CD8-positive, alpha-beta memory T cell (primary cell): ENCODE measurements around the gene SLC16A8. TPM values are rescaled to one million over a fixed set of nuclear protein-coding genes. Genes with fewer than 3 reads are reported as not detected.

Experiments used
- CTCF ChIA-PET: fragments of 350-600 bp; sonication (Branson Sonifier 250); formaldehyde crosslinking; loops from one replicate; lab custom pipeline; 2021; ENCODE audit warnings: antibody characterized with exemption; lab: Charles Lee
- POLR2A ChIA-PET: fragments of 350-600 bp; sonication (Branson Sonifier 250); formaldehyde crosslinking; loops from one replicate; lab custom pipeline; 2021; ENCODE audit warnings: antibody characterized with exemption; lab: Charles Lee
- DNase-seq, 5 donors: peaks; one replicate each; pipeline versions ENCODE4 v3.0.0 to v3.0.0-alpha.2; 2020 to 2022; ENCODE audit warnings: mixed read lengths in 1 of 5
- H3K27ac ChIP-seq: one replicate; pipeline ENCODE4 v1.7.0; 2013; ENCODE audit warnings: low read depth, mild to moderate bottlenecking, low read length, moderate library complexity
- H3K27me3 ChIP-seq: 2 replicates; pipeline ENCODE4 v1.7.0; 2013; ENCODE audit warnings: low read length, mild to moderate bottlenecking; ENCODE audit not compliant: insufficient read depth, poor library complexity, severe bottlenecking
- H3K36me3 ChIP-seq: 2 replicates; pipeline ENCODE4 v1.7.0; 2013; ENCODE audit warnings: mild to moderate bottlenecking, low read length, moderate library complexity; ENCODE audit not compliant: insufficient read depth
- H3K4me1 ChIP-seq: 2 replicates; pipeline ENCODE4 v1.7.0; 2013; ENCODE audit warnings: mild to moderate bottlenecking, low read length, moderate library complexity; ENCODE audit not compliant: insufficient read depth
- H3K4me3 ChIP-seq: 2 replicates; pipeline ENCODE4 v1.7.0; 2013; ENCODE audit warnings: mild to moderate bottlenecking, low read length
- H3K9me3 ChIP-seq: 2 replicates; pipeline ENCODE4 v1.7.0; 2013; ENCODE audit warnings: mild to moderate bottlenecking, low read length
- H3K27ac Mint-ChIP-seq, 8 donors: one replicate each; pipeline ENCODE4 v1.8.0; 2020 to 2021; ENCODE audit warnings: mixed read lengths in 8 of 8, mild to moderate bottlenecking in 6 of 8, inconsistent platforms in 3 of 8, moderate library complexity in 3 of 8
- H3K27me3 Mint-ChIP-seq, 2 donors: one replicate each; pipeline ENCODE4 v1.8.0; 2020 to 2021; ENCODE audit warnings: mixed read lengths in 2 of 2, mild to moderate bottlenecking in 1 of 2, moderate library complexity in 1 of 2
- H3K36me3 Mint-ChIP-seq, 3 donors: one replicate each; pipeline ENCODE4 v1.8.0; 2020 to 2021; ENCODE audit warnings: mixed read lengths in 3 of 3, inconsistent platforms in 1 of 3, mild to moderate bottlenecking in 1 of 3
- H3K4me1 Mint-ChIP-seq, 3 donors: one replicate each; pipeline ENCODE4 v1.8.0; 2020 to 2021; ENCODE audit warnings: mixed read lengths in 3 of 3, inconsistent platforms in 1 of 3, mild to moderate bottlenecking in 1 of 3
- H3K4me3 Mint-ChIP-seq, 7 donors: one replicate each; pipeline ENCODE4 v1.8.0; 2020 to 2021; ENCODE audit warnings: mixed read lengths in 7 of 7, mild to moderate bottlenecking in 6 of 7, moderate library complexity in 4 of 7, inconsistent platforms in 2 of 7
- H3K9me3 Mint-ChIP-seq, 5 donors: one replicate each; pipeline ENCODE4 v1.8.0; 2020 to 2022; ENCODE audit warnings: mixed read lengths in 5 of 5, mild to moderate bottlenecking in 3 of 5, moderate library complexity in 2 of 5, inconsistent platforms in 1 of 5
- polyA plus RNA-seq: library from polyadenylated mRNA; unstranded; fragments of 300-500 nt; fragmentation: Illumina TruSeq; gene quantifications from one replicate; pipeline ENCODE4 v1.2.3, GENCODE V29; 2021
- total RNA-seq, 2 experiments: library from RNA; stranded (reverse); gene quantifications; one replicate each; pipeline ENCODE4 v1.2.3, GENCODE V29; 2021

Gene SLC16A8
- total and polyA plus RNA-seq, 3 experiments from 2014 or later = 0.35 TPM; not detected in 2

GRCh38 chr22:38032681-38033521 is 51.1 kb downstream of the SLC16A8 start:
- no peak overlapping the region for H3K4me3 ChIP-seq
- H3K27ac ChIP-seq = peak overlapping the region; percentile 54

DNA sequence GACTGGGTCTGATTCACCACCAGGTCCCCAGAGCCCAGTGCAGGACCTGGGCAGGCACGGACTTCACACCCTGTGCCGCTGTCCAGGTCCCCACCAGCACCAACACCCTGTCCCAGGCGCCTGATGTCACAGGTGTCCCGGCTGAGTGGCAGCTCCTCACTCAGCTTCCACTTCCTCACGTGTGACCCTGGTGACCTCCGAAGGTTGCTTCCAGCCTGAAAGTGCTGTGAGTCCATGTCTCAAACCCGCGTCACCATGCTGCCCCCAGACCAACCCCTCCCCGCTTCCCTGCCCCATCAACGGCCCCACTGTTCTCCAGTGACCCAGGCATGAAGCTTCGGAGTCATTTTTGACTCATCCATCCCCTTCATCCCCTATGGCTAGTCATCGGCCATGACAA is 52.5 kb downstream of the SLC16A8 start:
- Mint-ChIP-seq H3K36me3 (no peaks in the 10 kb centered on the region), H3K4me3 (no peak overlapping the region), H3K9me3 (no peaks in the 10 kb centered on the region), H3K27me3 (no peaks in the 10 kb centered on the region), H3K27ac (no peak overlapping the region), H3K4me1 (peaks cover 7 to 9% (median 8%) of the 10 kb centered on the region in 3 donors)
- ChIA-PET CTCF (interaction anchor here (4.7 kb wide), 1 partner anchor 21 kb away, joined by 17 read pairs; no protein-coding TSS in a partner anchor), POLR2A (no interaction called here)
- Histone ChIP-seq H3K9me3 (no peaks in the 10 kb centered on the region), H3K4me3 (no peak overlapping the region), H3K36me3 (no peaks in the 10 kb centered on the region), H3K4me1 (no peaks in the 10 kb centered on the region), H3K27me3 (no peaks in the 10 kb centered on the region), H3K27ac (no peak overlapping the region)
- DNase-seq = no peak

More at GRCh38 chr22:38032681-38033521, 51.1 kb downstream of the SLC16A8 start:
- Histone ChIP-seq H3K9me3 (no peaks in the 10 kb centered on the region), H3K27me3 (no peaks in the 10 kb centered on the region), H3K4me1 (no peaks in the 10 kb centered on the region), H3K36me3 (no peaks in the 10 kb centered on the region)
- Mint-ChIP-seq H3K27me3 (no peaks in the 10 kb centered on the region), H3K36me3 (peaks cover 0 to 1% (median 0%) of the 10 kb centered on the region in 3 donors), H3K9me3 (no peaks in the 10 kb centered on the region), H3K4me3 (no peak overlapping the region), H3K27ac (peak overlapping the region in 1 of 8 donors; percentile 84), H3K4me1 (peaks cover 0 to 2% (median 0%) of the 10 kb centered on the region in 3 donors)
- ChIA-PET POLR2A (no interaction called here), CTCF (interaction anchor here (4.7 kb wide), 1 partner anchor 19 kb away, joined by 17 read pairs; no protein-coding TSS in a partner anchor)
- no peak for DNase-seq

DNA sequence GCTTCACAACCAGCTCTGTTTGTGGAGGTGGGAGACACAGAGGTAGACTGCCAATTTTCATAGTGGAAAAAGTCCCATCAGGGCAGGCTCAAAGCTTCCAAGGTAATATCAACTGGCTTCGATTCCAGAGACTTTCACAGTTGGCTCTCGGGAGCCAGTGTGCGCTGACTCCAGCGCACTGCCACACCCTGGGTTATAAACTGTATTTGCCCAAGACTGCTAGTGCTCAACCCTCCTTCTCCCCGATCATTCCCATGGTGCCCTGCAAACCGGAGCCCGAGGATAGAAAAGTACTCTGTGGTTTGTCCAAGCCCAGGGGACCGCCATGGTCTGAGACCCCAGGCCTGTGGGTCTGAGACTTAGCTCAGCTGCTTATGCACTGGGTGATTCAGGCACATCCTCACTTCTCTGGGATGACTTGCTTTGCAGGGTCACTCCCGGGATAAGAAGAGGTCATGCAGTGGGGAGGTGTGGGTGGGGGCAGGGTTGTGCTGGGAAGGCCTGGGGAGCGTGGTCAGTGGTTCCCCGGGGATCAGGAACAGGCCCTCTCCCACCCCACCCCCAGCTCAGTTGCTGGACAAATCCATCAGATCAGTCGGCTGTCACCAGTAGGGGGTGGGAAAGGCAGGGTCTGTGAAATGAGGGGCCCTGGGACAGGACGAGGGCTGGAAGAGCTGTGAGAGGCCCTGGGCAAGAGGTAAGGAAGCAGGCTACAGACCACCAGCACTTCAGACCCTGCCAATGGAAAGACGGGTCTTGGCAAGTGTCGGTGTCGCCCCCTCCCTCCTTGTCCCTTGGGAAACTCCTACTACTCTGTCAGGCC is 53.5 kb downstream of the SLC16A8 start:
- H3K27me3 ChIP-seq = no peaks in the 10 kb centered on the region
- H3K4me1 ChIP-seq = no peaks in the 10 kb centered on the region
- H3K4me3 Mint-ChIP-seq = no peak overlapping the region
- H3K4me1 Mint-ChIP-seq = peaks cover 7 to 9% (median 8%) of the 10 kb centered on the region in 3 donors
- ChIA-PET POLR2A (no interaction called here), CTCF (no interaction called here)
- H3K4me3 ChIP-seq = no peak overlapping the region
- no peaks in the 10 kb centered on the region for H3K9me3 ChIP-seq
- no peaks in the 10 kb centered on the region for H3K36me3 Mint-ChIP-seq
- H3K27me3 Mint-ChIP-seq = no peaks in the 10 kb centered on the region
- H3K27ac ChIP-seq = no peak overlapping the region
- no peak for DNase-seq
- H3K9me3 Mint-ChIP-seq = no peaks in the 10 kb centered on the region
- no peaks in the 10 kb centered on the region for H3K36me3 ChIP-seq
- H3K27ac Mint-ChIP-seq = peak overlapping the region in 2 of 8 donors; percentile 22 to 74

GRCh38 chr22:38029901-38030300 is 54.1 kb downstream of the SLC16A8 start:
- Histone ChIP-seq H3K4me3 (no peak overlapping the region), H3K36me3 (no peaks in the 10 kb centered on the region), H3K9me3 (no peaks in the 10 kb centered on the region), H3K27me3 (no peaks in the 10 kb centered on the region), H3K27ac (no peak overlapping the region), H3K4me1 (no peaks in the 10 kb centered on the region)
- DNase-seq = no peak
- Mint-ChIP-seq H3K9me3 (no peaks in the 10 kb centered on the region), H3K27me3 (no peaks in the 10 kb centered on the region), H3K4me3 (no peak overlapping the region), H3K27ac (peak overlapping the region in 1 of 8 donors; percentile 74), H3K36me3 (no peaks in the 10 kb centered on the region), H3K4me1 (peaks cover 7 to 9% (median 8%) of the 10 kb centered on the region in 3 donors)
- POLR2A ChIA-PET = no interaction called here
- CTCF ChIA-PET = no interaction called here

DNA sequence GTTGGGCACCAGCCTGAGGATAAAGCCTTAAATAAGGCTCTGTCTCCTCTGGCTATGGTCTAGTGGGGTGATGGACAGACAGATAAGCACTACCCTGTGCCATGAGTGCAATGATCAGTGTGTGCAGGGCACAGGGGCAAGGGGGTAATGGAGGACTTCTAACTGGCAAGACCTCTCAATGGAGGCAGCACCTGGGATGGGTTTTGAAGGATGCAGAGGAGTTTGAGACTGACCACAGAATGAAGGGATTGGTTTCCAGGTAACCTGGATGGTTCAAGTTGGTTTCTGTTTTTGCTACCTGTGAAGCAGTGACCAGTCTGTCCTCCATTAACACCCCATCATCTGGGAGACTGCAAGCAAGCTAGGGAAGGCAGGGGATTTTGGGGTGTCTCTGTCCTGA is 54.6 kb downstream of the SLC16A8 start:
- H3K9me3 Mint-ChIP-seq = no peaks in the 10 kb centered on the region
- peak overlapping the region in 4 of 8 donors; percentile 2 to 74 (median 55) for H3K27ac Mint-ChIP-seq
- Histone ChIP-seq H3K27ac (no peak overlapping the region), H3K9me3 (no peaks in the 10 kb centered on the region), H3K4me3 (no peak overlapping the region), H3K36me3 (no peaks in the 10 kb centered on the region), H3K27me3 (no peaks in the 10 kb centered on the region), H3K4me1 (no peaks in the 10 kb centered on the region)
- H3K4me1 Mint-ChIP-seq = peaks cover 7 to 9% (median 8%) of the 10 kb centered on the region in 3 donors
- DNase-seq = no peak
- POLR2A ChIA-PET = no interaction called here
- CTCF ChIA-PET = no interaction called here
- H3K36me3 Mint-ChIP-seq = no peaks in the 10 kb centered on the region
- H3K4me3 Mint-ChIP-seq = no peak overlapping the region
- no peaks in the 10 kb centered on the region for H3K27me3 Mint-ChIP-seq

GRCh38 chr22:38028344-38029130 is 55.4 kb downstream of the SLC16A8 start:
- CTCF ChIA-PET = no interaction called here
- Mint-ChIP-seq H3K27me3 (peaks cover 0 to 2% of the 10 kb centered on the region in 2 donors), H3K9me3 (no peaks in the 10 kb centered on the region), H3K36me3 (no peaks in the 10 kb centered on the region), H3K4me1 (peaks cover 7 to 9% (median 8%) of the 10 kb centered on the region in 3 donors), H3K4me3 (no peak overlapping the region), H3K27ac (peak overlapping the region in 2 of 8 donors; percentile 11 to 72)
- H3K4me1 ChIP-seq = no peaks in the 10 kb centered on the region
- H3K9me3 ChIP-seq = no peaks in the 10 kb centered on the region
- H3K4me3 ChIP-seq = no peak overlapping the region
- DNase-seq = no peak
- H3K27ac ChIP-seq = no peak overlapping the region
- H3K36me3 ChIP-seq = no peaks in the 10 kb centered on the region
- POLR2A ChIA-PET = no interaction called here
- H3K27me3 ChIP-seq = no peaks in the 10 kb centered on the region
